T-helper 1 cell treated with Interleukin-12 subunit alpha and Interleukin-12 subunit beta and Interleukin-4 antibody, amounts not matched to agents 30 ng/mL and 1 ng/mL, for 36 hours (primary cell): ENCODE data around the gene SCGB3A2. TPM values are rescaled to one million over a fixed set of nuclear protein-coding genes. Genes with fewer than 3 reads are reported as not detected.
"Not testable (repeated sequence)": the region's sequence is repeated elsewhere in the genome, so short reads cannot be mapped to it uniquely, and the experiment has no call there.

Experiments
- intact Hi-C: fragments of 100-400 bp; cut with micrococcal nuclease; formaldehyde crosslinking; loops from one replicate; pipeline ENCODE4 v1.15.1; 2024
- total RNA-seq: library from RNA; stranded (reverse); gene quantifications from 2 replicates; pipeline ENCODE4 v1.2.3, GENCODE V29; 2022

Gene SCGB3A2
- total RNA-seq, 1 donor from 2014 or later, result not detected

DNA sequence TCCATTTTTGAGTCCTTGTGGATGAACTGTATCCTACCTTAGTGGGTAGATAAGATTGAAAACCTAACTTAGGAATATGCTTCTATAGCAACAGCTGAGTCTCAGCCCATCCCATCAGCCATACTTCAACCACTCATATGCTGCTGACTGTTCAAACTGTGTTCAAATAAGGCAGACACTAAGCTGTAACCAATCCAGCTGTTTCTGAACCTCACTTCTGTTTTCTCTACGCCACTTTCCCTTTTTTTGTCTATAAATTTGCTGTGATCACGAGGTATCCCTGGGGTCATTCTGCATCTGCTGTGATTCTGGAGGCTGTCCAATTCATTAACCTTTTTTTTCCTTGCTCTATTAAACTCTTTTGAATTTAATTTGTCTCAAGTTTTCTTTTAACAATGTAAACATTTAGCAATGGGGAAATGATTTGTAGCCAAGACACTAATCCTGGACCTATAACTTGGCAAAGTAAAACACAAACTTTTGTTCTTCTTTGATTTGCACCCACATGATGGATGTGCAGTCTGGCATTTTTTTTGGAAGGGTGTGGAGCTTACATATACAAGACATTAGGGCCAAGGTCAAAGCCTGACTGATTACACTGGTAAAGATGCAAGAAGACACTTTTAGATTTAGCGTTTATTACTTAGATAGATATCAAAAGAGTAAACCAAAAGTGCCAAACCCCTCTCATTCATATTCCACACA is 14.9 kb upstream of the SCGB3A2 start:
- intact Hi-C loops, result no loop called here

DNA sequence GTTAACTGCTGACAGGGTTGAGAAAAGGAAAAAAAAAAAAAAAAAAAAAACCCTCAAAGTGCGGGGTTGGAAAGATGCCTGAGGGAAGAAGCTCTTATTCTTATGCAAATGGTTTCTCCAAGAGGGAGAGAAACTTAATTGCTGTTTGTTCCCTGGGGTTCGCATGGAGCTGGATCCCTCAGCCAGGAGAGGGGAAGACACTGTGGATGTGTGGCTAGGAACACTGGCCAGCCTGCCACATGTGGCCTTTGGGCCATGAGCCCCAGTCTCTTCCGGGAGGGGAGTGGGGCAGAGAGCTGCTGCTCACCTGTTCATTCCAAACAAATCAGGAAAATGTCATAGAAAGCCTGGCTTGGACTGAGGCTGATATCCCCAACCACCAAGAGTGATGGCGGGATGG is 9.4 kb upstream of the SCGB3A2 start:
- intact Hi-C loops, result no loop called here

GRCh38 chr5:147869892-147870291 is 8.6 kb upstream of the SCGB3A2 start:
- intact Hi-C loops, result not testable (repeated sequence)

- intact Hi-C loops, result not testable (repeated sequence)
Measured at GRCh38 chr5:147871980-147872549, 6.4 kb upstream of the SCGB3A2 start.

GRCh38 chr5:147872744-147873435 is 5.6 kb upstream of the SCGB3A2 start:
- intact Hi-C loops, result not testable (repeated sequence)

- intact Hi-C loops, result not testable (repeated sequence)
Measured at GRCh38 chr5:147874118-147874875, 4.2 kb upstream of the SCGB3A2 start.

- intact Hi-C loops, result no loop called here
Measured at GRCh38 chr5:147874910-147875367, 3.6 kb upstream of the SCGB3A2 start.

DNA sequence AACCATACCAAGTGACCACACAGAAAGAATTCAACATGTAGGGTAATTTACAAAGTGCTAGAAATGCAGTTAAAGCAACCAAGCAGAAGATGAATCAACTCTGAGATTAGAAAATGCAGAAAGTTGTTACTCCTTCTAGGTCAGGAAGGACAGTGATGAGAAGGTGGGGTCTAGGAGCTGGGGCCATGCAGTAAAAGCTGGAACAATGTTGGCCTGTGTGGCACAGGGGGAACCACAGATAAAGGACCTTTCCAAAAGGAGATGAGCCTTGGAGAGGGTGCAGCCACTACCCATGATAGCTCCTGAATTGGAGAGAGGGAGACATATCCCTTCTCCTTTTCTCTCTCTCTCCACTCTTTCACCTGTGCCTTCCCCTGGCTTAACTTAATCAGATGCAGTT is 2.4 kb upstream of the SCGB3A2 start:
- intact Hi-C loops, result no loop called here

GRCh38 chr5:147876626-147877025 is 1.9 kb upstream of the SCGB3A2 start:
- intact Hi-C loops, result no loop called here

DNA sequence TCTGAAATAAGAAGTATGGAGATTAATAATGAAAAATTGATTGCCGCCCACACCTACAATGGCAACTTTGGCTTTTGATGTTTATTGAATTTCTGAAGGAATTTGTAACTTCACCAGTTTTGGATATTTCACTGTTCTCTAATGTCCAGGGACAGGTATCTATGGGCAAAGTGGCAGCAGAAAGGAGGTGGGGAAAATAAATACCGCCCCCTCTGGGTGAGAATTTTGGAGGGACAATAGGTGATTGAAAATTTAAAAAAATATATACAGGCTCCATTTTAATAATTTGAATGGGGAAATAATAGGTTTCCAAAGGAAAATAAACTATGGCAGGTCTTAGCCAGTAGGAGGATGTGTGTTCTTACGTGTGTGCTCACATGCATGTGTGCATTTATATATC is 1.3 kb downstream of the SCGB3A2 start:
- intact Hi-C loops, result no loop called here

DNA sequence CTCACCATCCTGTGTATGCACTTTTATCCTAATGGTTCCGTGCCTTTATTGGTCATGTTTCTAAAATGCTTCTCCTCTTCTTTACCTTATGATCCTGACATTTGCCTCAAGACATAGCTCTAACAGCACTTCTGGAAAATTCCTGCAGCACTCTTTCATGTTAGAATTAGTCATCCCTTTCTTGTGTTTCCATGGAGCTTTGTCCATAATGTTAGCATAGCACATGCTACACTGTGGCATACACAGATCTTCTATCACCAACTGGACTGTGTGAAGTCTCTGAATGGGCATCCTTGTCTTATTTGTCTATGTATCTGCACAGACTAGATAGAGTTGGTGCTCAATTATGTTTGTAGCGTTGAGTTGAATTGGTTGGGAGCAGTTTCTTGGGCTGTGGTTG is 2.0 kb downstream of the SCGB3A2 start:
- intact Hi-C loops, result no loop called here

- intact Hi-C loops, result no loop called here
Measured at GRCh38 chr5:147882586-147883313, 4.2 kb downstream of the SCGB3A2 start.

- intact Hi-C loops, result no loop called here
Measured at GRCh38 chr5:147887026-147887627, 8.6 kb downstream of the SCGB3A2 start.

DNA sequence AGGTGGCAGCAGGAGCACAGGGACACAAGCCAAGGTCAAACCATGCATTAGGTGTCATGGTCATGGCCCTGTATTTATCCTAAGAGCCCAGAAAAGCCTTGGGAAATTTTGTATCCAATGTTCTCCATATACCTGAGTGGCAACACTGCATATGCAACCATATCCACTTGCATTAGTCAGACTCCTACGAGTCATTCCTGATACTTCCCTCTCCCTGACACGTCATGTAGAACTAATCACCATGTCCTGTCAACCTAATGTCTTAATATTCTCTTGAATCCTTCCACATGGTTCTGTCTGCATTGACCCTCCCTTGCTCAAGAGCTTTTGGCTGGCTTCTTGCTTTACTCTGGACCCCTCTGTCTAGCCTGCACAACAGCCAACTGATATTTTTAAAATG is 9.4 kb downstream of the SCGB3A2 start:
- intact Hi-C loops, result no loop called here

DNA sequence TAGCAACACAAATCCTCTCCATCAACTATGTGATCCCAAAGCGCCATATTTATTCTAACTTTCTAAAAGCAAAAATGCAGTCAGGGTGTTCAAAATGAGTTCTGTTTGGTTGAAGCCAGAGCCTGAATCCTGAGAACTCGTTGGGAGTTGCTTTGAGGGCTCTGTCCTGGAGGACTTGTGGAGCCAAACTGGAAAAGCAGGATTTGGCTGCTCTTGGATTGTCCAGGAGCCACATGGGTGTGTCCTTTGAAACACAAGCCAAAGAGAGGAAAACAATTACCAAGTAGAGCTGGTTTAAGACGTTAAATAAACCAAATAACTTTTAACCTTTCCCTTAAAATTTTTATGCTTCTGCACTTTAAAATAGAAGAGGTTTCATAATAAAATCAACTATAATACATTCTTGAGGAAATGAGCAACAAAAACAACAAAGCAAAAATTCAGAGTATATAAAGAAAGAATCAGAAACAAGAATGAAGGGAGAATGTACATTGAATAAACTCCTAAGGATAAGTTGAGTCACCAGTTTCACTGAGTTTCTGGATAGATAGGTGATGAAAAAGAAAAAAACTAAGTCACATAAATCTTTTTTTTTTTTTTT is 14.3 kb downstream of the SCGB3A2 start:
- intact Hi-C loops, result no loop called here

DNA sequence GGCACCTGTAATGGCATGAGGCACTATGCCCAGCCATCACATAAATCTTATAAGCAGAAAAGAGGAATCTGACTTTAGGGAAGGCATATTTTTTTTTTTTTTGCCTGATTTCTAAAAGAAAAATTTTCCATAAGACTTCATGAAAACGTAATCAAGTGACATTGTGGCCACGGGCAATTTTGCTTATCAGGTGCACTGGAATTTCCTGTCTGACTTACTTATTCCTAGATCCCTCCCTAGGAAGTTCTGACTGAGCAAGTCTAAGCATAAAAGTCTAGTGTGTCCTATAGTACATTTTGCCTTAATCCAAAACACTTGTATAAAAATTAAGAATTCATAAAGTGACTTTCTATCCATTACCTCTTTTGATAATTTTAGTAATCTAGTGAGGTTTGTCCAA is 15.3 kb downstream of the SCGB3A2 start:
- intact Hi-C loops, result no loop called here

DNA sequence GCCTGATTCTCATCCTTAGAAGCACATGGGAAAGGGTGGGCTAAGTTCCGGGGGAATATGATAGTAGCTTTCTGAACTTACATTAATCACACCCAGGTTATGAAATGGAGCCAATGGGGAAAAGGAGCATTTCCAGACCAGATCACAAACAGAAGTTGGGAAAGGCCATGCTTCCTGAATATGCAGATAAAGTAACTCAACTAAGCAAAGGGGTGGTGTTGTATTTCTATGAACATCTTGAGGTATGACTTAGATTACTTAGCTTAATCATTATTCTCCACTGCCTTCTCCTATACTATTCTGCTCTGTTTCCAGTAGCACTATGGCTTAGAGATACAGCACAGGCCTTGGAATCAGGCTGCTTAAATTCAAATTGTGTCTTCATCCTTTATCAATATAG is 17.4 kb downstream of the SCGB3A2 start:
- intact Hi-C loops, result no loop called here

DNA sequence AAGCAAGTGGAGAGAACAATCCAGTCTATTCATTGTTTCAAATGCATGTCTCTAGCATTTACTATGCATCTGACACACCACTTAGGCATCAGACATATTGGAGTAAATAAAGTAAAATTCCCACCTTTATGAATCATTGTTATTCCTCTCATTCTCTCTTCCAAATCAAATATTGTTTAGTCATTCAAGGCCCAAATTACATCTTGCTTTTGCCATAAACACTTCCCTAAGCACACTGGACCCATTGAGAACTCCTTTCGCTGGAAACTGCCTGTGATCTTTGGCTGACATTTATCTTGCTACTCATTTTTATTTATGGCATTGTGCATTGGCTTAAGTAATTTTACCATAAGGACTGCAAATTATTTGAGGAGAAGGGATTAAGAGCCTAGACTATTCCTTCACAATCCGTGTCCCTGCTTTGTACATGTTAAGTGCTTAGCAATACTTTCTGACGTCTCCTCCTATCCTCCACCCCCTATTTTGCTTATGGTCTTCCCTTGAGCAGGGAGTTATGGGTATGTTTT is 20.4 kb downstream of the SCGB3A2 start:
- intact Hi-C loops, result no loop called here

DNA sequence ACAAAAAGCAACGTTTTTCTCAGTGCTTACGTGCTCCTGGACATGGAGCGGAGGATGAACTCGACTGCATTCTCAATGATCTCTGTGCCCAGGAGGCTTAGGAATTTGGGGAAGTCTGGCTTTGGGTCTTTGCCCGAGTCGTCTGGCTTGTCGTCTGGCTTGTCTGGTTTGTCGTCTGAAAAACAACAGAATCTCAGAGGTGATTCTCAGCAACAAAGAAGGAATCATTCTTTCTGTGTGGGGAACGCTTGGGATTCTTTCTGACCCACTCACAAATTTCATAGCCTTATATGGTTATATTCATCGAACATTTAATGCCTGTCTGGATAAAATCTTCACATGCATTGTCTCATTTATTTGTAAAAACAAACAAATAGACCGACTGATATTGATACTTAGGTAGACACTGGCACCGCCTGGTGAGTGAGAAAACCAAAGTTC is 23.1 kb downstream of the SCGB3A2 start:
- intact Hi-C loops, result no loop called here

GRCh38 chr5:147902609-147903115 is 24.2 kb downstream of the SCGB3A2 start:
- intact Hi-C loops, result no loop called here
